Activated CD8-positive, alpha-beta memory T cell treated with anti-CD3 and anti-CD28 coated beads, Interleukin-2, amount 50 U/mL, for 24 hours (primary cell): ENCODE data around the gene RPN1.
A peak's percentile ranks its signal among the peaks of the same experiment; 100 is the strongest.

ENCODE experiments used
- DNase-seq: peaks from one replicate; pipeline ENCODE4 v3.0.0-alpha.2; 2020; ENCODE audit errors: extremely low read depth

The RPN1 gene

DNA sequence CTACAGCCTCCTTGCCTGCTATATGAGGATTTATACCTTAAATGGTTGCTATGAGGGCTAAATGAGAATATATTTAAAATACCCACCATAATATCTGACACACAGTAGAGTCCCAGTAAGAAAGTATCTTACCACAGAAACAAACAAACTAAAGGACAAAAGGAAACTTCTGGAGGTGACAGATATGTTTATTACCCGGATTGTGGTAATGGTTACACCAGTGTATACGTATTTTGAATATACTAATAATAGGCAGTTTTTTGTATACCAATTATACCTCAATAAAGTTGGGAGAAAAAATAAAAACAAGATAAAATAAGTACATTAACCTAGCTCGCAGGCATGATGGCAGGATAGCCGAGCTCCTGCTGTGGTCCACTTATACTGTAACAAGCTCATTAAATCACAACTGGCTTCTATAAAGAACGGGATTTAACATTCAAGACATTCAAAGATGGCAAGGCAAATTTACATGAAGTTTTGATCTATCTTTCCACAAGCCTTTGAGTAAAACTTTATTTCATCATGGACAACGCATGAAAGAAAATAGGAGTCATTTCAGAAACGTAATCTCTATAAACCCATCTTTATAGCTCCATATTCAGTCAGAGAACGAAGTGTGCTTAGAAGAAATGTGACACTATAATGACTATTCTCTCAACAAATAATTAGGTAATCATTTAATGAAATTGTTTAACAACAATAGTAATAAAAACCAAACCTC, 1.5 kb downstream of the RPN1 start:
- DNase-seq, result no peak

DNA sequence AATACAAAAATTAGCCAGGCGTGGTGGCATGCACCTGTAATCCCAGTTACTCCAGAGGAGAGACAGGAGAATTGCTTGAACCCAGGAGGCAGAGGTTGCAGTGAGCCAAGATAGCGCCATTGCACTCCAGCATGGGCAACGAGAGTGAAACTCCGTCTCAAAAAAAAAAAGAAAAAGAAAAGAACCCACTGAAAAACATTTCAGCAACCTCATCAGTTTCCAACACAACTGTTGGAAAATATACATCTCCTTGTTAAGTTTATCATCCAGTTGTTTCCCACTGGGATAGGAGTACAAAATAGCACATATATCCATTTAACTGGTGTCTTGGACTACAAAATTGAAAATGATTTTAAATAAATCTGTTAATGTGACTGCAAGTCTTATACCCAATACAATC, 2.2 kb downstream of the RPN1 start:
- no peak for DNase-seq

DNA sequence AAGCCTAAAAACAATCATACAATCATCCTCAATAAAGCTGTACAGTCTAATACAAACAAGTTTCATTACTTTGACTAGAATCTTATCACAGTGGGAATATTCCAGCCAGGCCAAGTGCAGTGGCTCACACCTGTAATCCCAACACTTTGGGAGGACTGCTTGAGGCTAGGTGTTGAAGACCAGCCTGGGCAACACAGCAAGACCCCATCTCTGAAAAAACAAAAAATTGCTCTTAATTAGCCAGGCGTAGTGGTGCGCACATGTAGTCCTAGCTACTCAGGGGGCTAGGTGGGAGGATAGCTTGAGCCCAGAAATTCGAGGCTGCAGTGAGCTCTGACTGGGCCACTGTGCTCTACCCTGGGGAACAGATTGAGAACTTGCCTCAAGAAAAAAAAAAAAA, 3.3 kb downstream of the RPN1 start:
- DNase-seq, result no peak

DNA sequence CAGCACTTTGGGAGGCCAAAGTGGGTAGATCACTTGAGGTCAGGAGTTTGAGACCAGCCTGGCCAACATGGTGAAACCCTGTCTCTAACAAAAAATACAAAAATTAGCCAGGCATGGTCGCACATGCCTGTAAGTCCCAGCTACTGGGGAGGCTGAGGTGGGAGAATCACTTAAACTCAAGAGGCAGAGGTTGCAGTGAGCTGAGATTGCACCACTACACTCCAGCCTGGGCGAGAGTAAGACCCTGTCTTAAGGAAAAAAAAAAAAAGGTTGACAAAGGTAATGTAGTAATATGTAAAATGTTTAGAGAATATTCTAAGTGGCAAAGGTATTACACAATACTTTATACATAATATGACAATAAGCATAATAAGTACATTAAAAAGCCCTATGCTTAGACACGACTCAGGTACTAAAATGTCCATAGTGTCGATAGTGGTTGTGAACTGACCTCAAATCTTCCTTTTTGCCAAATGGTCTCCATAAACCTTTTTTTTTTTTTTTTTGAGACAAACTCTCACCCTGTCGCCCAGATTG, 16.5 kb downstream of the RPN1 start:
- DNase-seq, result no peak

DNA sequence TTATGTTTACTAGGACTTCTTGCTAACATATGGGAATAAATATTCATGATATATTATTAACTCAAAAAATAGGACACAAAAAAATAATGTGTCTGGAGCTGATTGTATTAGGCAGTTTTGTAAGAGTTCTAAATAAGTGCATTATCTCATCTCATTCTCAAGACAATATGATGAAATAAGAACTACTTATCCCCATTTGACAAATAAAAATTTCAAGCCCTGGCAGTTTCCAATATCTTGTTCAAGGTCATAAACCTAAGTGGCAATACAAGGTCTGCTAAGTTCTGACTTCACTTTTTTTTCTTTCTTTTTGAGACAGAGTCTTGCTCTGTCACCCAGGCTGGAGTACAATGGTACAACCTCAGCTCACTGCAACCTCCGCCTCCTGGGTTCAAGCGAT, 18.3 kb downstream of the RPN1 start:
- DNase-seq, result no peak

DNA sequence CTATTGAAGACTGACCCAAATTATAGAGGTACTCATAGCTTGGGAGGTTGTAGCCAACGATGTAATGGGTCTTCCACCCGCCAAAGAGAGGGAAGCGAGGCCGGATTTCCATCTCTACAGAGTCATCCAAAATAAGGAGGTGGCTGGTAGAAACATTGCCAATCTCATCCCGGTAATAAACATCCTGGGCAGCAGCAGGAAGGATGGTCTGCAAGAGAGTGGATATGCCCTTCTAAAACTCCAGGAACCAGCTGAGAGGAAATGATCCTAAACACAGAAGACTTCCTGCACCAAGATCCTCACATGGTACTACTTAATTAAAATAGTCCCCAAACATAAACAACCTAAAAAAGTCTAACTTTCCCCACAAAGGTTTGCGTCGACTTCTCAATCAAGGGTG, 20.7 kb downstream of the RPN1 start:
- no peak for DNase-seq

DNA sequence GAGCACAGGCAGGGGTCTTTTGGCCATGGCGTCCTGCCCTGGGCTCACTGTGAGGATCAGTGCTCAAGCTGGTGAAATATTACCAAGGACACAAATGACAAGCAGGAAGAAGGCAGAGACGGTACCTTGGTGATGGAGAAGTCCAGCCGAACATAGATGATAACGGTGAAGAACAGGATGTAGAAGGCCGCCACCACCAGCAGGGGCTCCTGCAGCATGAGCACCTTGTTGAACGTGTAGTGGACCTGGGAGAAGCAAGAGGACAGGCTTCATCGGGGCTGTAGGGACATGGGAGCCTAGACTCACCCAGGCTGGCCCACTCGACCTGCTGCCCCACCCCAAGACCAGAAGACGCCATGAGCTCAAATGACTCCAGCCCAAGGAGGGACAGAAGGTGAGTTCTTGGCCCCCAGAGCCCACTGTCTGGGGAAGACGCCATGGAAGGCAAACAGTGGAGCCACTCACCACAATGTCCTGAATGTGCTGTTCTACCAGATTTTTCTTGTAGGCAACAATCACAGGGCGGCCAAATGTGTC, 25.1 kb downstream of the RPN1 start:
- DNase-seq, result no peak

DNA sequence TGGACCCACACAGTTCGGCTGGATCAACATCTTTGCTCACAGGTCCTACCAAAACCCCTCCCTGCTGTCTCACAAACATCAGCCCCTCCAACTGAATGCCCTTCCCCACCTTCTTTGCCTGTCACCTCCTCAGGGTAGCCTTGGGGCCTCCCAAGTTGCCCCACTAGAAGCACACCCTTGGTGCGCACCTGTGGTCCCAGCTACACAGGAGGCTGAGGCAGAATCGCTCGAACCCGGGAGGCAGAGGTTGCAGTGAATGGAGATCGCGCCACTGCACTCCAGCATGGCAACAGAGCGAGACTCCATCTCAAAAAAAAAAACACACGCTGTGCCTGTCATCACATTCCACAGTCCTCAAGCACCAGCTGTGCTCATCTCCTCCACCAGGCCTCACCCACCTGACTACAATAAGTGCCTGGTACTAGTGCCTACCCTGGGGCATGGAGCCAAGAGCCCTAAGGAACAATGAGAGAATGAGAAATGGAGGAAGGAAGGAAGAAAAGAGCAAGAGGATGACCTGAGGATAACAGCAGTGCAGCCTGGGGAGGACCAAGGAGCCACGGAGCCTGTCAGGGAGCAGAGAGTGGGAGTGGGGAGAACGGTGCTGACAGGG, 26.0 kb downstream of the RPN1 start:
- no peak for DNase-seq

DNA sequence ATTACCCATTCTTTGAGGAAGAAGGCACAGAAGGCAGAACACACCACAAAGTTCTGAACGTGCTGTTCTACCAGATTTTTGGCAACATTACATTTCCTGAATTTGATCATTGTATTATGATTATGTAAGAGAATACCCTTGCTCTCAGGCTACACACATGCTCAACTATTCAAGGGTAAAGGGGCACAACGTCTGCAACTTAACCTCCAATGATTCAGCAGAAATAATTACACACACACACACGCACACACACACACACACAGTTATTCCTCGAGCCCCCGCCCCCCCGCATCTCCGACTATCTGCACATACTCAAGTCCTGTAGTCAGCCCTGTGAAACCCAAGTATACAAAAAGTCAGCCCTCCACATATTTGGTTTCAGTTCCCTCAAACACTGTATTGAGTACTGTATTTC, 26.8 kb downstream of the RPN1 start:
- no peak for DNase-seq

DNA sequence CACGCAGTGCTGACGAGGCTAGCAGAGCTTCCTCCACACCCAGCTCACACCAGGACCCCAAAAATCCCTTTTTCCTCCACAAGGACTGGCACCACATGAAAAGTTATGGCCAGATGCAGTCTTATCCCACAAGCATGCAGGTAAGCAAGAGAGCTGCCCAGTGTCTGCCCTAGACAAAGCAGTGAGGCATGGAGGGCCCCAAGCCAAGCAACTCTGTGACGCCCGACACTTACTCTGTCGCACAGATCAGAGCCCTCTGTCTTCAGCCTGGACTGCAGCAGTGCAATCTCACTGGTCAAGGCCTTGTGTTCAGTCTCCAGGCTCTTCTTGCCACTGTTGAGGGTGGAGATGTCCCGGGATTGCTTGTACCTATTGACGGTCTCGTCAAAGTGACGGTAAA, 28.7 kb downstream of the RPN1 start:
- no peak for DNase-seq

DNA sequence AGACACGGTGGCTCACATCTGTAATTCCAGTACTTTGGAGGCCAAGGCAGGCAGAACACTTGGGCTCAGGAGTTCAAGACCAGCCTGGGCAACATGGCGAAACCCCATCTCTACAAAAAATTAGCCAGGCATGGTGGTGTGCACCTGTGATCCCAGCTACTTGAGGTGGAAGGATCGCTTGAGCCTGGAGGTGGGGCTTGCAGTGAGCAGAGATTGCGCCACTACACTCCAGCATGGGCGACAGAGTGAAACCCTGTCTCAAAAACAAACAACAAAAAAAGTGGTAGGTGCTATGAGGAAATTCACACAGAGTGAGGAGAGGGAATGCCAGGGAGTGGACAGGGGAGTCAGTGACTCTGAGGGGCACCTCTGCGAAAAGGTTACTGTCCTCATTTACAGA, 29.4 kb downstream of the RPN1 start:
- DNase-seq, result no peak

DNA sequence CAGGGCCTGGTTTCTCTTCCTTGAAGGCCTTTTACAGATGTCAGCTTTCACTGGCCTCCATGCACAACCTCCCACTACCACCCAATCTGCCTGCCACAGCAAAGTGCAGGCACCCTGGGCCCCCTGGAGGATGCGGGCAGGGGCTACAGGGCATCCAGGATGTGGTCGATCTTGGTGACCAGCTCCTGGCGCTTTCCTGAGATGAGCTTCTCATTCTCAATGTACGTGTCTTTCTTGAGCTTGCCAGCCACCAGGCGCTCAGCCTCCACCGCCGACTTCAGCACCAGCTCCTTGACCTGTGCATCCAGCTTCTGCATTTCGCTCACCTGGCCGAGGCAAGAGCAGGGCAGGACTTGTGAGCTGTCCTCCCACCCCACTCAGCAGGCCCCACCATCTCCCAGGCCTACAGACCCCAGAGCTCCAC, 30.3 kb downstream of the RPN1 start:
- DNase-seq, result no peak

DNA sequence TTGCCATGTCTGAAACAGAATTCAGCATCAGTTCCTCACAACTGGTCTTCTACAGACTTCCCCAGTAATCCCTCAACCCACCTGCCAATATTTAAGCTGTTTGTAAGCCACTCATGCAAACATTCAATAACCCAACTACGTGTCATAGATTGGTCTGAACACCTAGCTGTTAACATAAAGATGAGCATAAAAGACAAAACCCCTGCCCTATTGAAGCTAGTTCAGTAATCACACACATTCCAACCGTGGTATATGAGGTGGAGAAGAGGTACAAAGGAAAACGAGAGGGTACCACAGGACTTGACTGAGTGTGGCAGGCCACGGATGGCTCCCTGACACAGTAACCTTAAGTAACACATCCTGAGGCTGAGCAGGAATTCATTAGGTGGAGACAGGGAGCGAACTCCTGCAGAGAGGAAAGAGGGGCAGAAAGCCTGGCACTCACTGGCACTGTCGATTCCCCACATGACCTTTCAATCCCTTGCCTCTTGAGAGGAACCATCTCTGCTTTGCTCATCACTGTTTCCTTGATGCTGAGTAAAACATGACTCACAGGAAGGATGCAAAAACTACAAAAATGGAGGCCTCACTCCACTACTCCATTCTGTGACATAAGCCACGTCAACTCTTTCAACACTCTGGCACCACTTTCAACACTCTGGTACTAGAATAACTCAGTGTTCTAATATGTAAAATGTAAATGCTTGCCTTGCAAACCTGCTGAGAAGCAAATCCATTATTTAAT, 31.3 kb downstream of the RPN1 start:
- DNase-seq, result no peak

DNA sequence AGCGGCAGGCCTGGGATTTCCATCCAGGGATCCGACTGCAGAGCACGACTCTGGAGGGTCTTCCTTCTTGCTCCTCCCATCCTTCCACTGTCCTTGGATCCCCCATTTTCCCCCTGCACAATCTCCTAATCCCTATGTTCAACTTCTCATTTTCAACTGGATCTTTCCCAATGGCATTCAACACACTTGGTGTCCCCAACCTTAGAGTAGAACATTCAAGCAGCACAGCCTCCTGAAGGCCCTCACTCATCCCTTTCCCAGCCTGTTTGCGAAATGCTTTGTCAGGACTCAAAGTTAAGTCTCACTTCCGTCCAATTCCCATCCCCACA, 32.3 kb downstream of the RPN1 start:
- DNase-seq, result no peak

DNA sequence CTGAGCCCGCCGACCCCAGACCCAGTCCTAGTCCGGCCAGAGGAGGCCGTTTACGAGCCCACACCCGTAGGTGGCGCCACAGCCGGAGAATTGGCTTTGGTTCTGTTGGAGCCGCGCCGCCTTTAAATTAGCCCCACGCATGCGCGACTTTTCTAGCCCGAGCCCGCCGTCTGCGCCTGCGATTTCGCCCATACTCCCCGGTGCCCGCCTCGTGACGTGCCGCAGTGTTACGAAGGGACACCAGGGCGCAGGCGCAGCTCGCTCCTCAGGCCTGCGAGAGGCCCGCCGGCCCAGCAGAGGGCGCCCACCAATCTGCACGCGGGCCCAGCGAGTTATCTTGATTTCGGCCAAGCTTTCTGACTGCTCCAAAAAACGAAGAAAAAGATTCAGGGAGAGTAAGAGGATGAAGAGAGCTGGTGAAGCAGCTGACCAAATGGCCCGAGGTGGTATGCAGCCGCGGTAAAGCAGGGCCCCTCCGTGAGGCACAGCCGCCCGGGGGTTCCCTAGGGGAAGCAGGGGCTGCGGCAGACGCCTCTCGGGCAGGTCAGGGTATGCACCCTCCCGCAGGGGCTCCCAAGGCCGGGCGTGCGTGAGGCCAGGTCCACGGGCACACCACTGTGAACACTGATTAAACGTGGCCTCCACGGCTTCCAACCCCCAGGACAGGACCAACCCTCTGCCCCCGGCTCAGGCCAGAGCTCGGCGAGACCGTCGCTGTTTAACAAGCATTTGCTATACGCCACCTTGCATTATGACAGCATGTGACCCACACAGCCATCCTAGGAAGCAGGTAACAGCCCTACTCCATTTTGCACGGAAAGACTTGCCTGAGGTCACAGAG, 32.8 kb downstream of the RPN1 start:
- peak; percentile 97 for DNase-seq

DNA sequence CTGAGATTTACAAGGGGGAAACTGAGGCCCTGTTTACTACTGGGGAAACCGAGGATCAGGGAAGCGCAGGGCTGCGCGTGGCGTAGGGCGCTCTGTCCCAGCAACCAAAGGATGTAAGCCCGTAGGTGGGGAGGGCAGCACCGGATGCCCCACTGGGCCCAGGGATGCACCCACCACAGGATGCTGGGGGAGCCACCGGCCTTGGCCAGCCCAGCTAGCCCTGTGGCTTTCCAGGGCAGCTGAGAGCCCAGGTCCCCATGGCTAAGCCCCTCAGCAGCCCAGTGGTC, 33.4 kb downstream of the RPN1 start:
- DNase-seq, result no peak

DNA sequence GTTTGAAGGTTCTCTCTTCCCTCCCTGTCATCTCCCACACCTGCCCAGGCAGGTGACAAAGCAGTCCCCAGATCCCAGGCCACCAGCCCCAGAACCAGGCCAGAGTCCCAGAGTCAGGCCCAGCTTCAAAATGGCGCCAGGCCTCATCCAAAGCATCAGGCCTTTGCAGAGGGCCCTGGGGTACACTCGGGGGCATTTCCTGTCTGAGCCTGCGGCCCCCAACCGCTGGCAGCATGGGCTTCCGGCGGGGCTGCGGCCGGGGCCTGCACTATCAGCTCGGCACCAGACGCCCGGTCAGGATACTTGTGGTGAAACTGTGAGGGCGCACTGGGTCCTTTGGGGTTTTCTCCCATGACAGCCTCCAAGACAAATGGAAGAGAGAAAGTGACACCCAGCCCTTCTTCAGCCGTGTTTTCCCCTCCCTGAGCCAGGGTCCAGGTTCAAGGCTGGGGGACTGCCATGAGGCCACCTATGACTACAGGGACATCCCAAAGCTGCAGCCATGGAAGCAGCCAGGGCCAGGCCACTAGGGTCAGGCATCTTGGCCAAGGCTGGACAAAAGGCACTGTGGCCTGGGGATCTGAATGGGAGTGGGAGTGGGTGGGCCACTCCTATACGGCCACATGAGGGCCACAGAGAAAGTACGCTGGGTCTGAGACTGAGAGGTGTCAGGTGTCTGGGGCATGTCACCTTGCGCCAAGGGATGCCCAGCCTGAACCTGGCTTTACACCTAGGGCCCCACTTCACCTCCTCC, 33.9 kb downstream of the RPN1 start:
- no peak for DNase-seq

DNA sequence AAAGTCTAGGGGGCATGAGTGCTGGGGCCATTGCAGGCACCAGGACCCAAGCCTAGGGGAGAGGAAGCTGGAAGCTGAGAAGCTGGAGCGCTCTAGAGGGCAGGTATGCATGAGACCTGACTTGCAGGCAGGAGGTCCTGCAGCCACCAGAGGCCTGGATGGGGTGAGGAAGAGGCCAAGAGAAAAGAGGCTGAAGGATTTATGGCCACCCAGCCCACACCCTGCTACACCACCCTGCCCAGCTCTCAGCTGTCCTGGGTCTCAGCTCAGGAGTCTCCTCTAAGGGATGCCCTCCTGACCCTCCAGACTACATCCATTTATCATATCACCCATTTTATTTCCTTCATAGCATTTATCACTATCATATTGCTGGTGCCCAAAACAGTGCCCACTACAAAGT, 36.5 kb downstream of the RPN1 start:
- DNase-seq, result no peak

DNA sequence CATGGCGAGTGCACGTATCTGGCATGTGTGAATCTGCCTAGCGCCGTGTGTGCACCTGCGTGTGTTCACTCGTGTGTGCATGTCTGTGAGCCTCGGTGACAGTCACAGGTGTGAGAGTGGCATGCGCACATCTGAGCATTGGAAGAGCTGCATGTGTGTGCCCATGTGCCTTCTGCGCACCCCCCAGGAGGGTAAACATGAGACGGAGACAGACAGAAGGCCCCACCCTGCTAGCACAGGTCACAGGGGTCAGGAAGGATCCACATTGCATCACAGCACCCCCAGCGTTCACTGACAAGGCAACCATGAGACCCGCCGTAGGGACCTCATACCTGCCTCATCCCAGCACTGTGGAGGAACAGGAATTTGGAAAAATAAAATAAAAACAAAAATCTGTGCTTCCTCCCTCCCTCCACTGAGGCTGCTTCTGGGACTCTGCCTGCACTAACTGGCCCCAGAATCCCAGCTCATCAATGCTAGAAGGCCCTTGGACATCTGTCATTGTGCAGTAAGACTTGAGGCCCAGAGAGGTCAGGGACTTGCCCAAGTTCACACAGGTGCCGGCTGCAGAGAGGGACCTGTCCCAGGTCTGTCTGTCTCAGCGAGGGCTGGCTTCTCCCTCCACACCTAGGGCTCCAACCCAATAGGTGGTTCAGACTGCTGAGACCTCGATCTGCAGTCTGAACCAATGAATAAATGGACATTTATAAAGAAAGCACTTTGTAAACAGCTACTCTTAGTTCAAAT, 37.4 kb downstream of the RPN1 start:
- no peak for DNase-seq

DNA sequence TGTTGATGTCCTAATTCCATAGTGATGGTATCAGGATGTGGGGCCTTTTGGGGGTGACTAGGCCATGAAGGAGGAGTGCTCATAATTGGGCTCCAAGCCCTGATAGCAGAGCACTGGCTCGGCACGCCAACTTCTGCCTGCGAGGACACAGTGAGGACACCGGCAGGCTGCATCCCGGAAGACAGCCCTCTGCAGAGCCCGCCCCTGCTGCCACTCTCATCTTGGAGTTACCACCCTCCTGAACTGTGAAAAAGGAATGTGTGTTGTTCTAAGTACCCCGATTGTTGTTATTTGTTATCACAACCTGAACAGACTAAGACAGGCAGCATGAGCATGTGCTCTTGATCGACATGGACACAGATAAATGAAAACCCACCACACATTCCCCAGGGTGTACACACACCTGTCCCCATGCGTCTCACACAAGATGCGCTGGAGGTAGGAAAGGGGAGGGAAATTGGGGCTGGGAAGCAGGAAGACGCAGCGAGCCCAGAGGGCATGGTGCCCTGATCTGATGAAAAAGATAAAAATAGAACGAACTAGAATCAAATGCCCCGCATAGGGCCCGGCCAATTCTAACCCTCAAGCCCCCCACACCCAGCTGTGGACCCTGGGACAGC, 40.1 kb downstream of the RPN1 start:
- no peak for DNase-seq
